Small intestine (tissue), 7 donors: ENCODE data around the gene CTAGE1. TPM values are rescaled to one million over a fixed set of nuclear protein-coding genes. Genes with fewer than 3 reads are reported as not detected.
A peak's percentile ranks its signal among the peaks of the same experiment; 100 is the strongest.

ENCODE experiments used
- DNase-seq, 2 donors: peaks; one replicate each; pipeline versions ENCODE4 v3.0.0 to v3.0.0-alpha.2; 2013
- FAIRE-seq: peaks from 2 replicates; lab custom pipeline; 2012; peaks lifted over from hg19 to GRCh38; lab: Jason Lieb, UNC
- H3K27ac ChIP-seq, 3 donors: one replicate each; pipeline ENCODE4 v1.5.1; 2013; ENCODE audit warnings: low read length in 2 of 3, mild to moderate bottlenecking in 2 of 3, control low read depth in 1 of 3, inconsistent platforms in 1 of 3, low read depth in 1 of 3, moderate library complexity in 1 of 3
- H3K27me3 ChIP-seq, 3 donors: one replicate each; pipeline ENCODE4 v1.6.1; 2013; ENCODE audit warnings: low read length in 3 of 3, inconsistent platforms in 1 of 3; ENCODE audit not compliant: control insufficient read depth in 3 of 3, insufficient read depth in 3 of 3
- H3K36me3 ChIP-seq, 3 donors: one replicate each; pipeline ENCODE4 v1.6.1; 2013; ENCODE audit warnings: low read length in 3 of 3, inconsistent platforms in 1 of 3, low read depth in 1 of 3, mild to moderate bottlenecking in 1 of 3, moderate library complexity in 1 of 3; ENCODE audit not compliant: control insufficient read depth in 3 of 3, insufficient read depth in 2 of 3
- H3K4me1 ChIP-seq, 3 donors: one replicate each; pipeline ENCODE4 v1.6.1; 2013; ENCODE audit warnings: low read length in 2 of 3, inconsistent platforms in 1 of 3, low read depth in 1 of 3, mild to moderate bottlenecking in 1 of 3, moderate library complexity in 1 of 3; ENCODE audit not compliant: control insufficient read depth in 3 of 3, insufficient read depth in 2 of 3
- H3K4me3 ChIP-seq, 3 donors: one replicate each; pipeline ENCODE4 v1.5.1; 2013; ENCODE audit warnings: low read length in 3 of 3, control low read depth in 1 of 3, inconsistent platforms in 1 of 3, low read depth in 1 of 3, mild to moderate bottlenecking in 1 of 3, moderate library complexity in 1 of 3
- H3K9me3 ChIP-seq, 2 donors: one replicate each; pipeline ENCODE4 v1.6.1; 2013; ENCODE audit warnings: low read depth in 1 of 2, low read length in 1 of 2; ENCODE audit not compliant: control insufficient read depth in 2 of 2, insufficient read depth in 1 of 2
- WGBS, 3 donors: extraction: QIAGEN DNeasy Blood & Tissue Kit; methylation state at CpG; one replicate each; pipeline ENCODE4 v1.1.7; 2013; 5-methylcytosine and 5-hydroxymethylcytosine counted together
- polyA plus RNA-seq, 4 donors: library from polyadenylated mRNA; stranded (reverse) in 3 of 4; unstranded in 1 of 4; fragments of 200-250 nt in 3 of 4; fragments of 120-200 nt in 1 of 4; gene quantifications; one replicate each; pipeline versions ENCODE4 v1.2.1 to v1.2.3, GENCODE V29; 2013
- donor health status: healthy with polysubstance abuse.
- donor health status: control.
- donor health status: control.
- donor health status: Bipolar disorder and iron deficiency.
- donor health status: healthy.

CTAGE1 gene
- polyA plus RNA-seq, 4 donors, result 0.10 TPM; not detected in 3

- H3K27me3 ChIP-seq, result no peaks in the 10 kb centered on the region
- no peaks in the 10 kb centered on the region for H3K9me3 ChIP-seq
- H3K36me3 ChIP-seq, result no peaks in the 10 kb centered on the region
- DNase-seq (no peak), FAIRE-seq (no peak)
- peak overlapping the region in 1 of 3 donors; percentile 85 for H3K27ac ChIP-seq
- H3K4me3 ChIP-seq, result no peak overlapping the region
- H3K4me1 ChIP-seq, result peaks cover 2 to 64% (median 12%) of the 10 kb centered on the region in 3 donors
- WGBS, 3 donors, result 88 to 91% (median 88%) methylated on average over 3 of the region's 3 CpGs
Measured at GRCh38 chr18:22429564-22429963, 11.8 kb upstream of the CTAGE1 start.

GRCh38 chr18:22428672-22429071 is 11.0 kb upstream of the CTAGE1 start:
- DNase-seq (peak; percentile 60 to 72), FAIRE-seq (no peak)
- WGBS, 3 donors, result 33 to 71% (median 55%) methylated on average over 4 of the region's 4 CpGs
- H3K4me1 ChIP-seq, result peaks cover 2 to 65% (median 10%) of the 10 kb centered on the region in 3 donors
- H3K4me3 ChIP-seq, result no peak overlapping the region
- H3K27me3 ChIP-seq, result no peaks in the 10 kb centered on the region
- H3K9me3 ChIP-seq, result no peaks in the 10 kb centered on the region
- peak overlapping the region; percentile 32 to 85 (median 61) for H3K27ac ChIP-seq
- no peaks in the 10 kb centered on the region for H3K36me3 ChIP-seq

DNA sequence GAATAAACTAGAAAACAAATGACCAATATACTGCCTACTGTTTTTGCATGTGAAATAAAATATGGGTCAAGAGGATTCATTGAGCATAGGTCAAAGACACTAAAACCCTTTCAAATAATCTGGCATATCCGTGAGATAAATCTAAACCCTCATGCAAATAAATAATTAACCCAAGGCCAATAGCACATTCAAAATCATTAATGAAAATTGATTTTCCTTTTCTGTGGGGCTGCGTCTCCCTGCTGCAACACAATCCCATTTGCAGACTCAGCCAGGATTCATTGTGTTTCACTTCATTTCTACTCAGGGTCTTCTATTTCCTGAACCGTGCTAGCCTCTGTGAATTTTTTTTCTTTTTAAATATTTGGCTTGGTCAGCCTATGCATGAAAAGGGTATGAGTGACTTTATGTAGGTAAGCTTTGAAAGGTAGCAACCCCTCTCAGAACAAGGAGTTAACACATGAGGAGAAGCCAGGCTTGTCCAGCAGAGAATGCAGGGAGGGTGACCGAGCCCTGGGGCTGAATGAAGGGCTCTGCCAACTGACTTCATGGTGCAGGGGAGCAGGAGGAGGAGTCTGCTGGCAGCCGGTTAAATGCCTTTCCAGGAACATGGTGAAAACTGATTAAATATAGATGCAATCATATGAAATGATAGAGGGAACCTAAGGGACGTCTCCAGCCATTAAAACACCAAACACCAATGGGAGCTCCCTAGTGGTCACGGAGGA is 10.3 kb upstream of the CTAGE1 start:
- peak overlapping the region; percentile 32 to 85 (median 61) for H3K27ac ChIP-seq
- no peaks in the 10 kb centered on the region for H3K27me3 ChIP-seq
- FAIRE-seq, result no peak

DNA sequence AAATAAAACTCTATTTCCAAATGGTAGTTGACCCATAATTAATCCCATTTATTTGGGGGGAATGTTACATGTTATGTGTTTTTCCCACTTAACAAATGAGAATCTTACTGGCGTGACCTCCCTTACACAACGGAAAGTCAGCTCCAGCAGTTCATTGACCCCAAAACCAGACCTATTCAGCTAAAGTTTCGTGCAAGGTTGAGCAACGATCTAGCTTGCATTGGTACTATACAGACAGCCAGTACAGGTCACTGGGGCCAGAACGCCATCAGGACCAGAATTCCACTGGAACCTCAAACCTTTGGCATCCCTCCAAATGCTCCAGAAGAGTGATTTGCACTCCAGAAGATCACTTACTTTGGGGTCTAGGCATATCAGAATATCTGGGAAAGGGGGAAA is 6.8 kb upstream of the CTAGE1 start:
- peaks cover 0 to 8% of the 10 kb centered on the region in 2 donors for H3K9me3 ChIP-seq
- H3K36me3 ChIP-seq, result no peaks in the 10 kb centered on the region
- WGBS, 3 donors, result 34 to 62% (median 39%) methylated on average over 5 of the region's 5 CpGs
- no peaks in the 10 kb centered on the region for H3K27me3 ChIP-seq
- H3K4me3 ChIP-seq, result no peak overlapping the region
- no peak for FAIRE-seq
- peak overlapping the region in 2 of 3 donors; percentile 45 to 85 for H3K27ac ChIP-seq
- peaks cover 4 to 56% (median 11%) of the 10 kb centered on the region in 3 donors for H3K4me1 ChIP-seq
- DNase-seq, result peak in 1 of 2 donors; percentile 44

More for the DNA sequence above, 10.3 kb upstream of the CTAGE1 start:
- H3K4me3 ChIP-seq, result no peak overlapping the region
- H3K36me3 ChIP-seq, result no peaks in the 10 kb centered on the region
- H3K4me1 ChIP-seq, result peaks cover 2 to 65% (median 10%) of the 10 kb centered on the region in 3 donors
- DNase-seq, result peak; percentile 54 to 79
- 23 to 60% (median 35%) methylated on average over 7 of the region's 7 CpGs for whole genome bisulfite sequencing, 3 donors
- no peaks in the 10 kb centered on the region for H3K9me3 ChIP-seq

- DNase-seq, result peak; percentile 78 to 84
- 34 to 64% (median 43%) methylated on average over 9 of the region's 9 CpGs for WGBS, 3 donors
- Histone ChIP-seq H3K9me3 (peaks cover 0 to 8% of the 10 kb centered on the region in 2 donors), H3K27me3 (no peaks in the 10 kb centered on the region), H3K4me3 (no peak overlapping the region), H3K27ac (peak overlapping the region; percentile 21 to 85 (median 71)), H3K4me1 (peaks cover 4 to 52% (median 8%) of the 10 kb centered on the region in 3 donors), H3K36me3 (no peaks in the 10 kb centered on the region)
- no peak for FAIRE-seq
Measured at GRCh38 chr18:22423878-22424564, 6.3 kb upstream of the CTAGE1 start.

GRCh38 chr18:22422909-22423548 is 5.3 kb upstream of the CTAGE1 start:
- H3K4me3 ChIP-seq, result no peak overlapping the region
- no peaks in the 10 kb centered on the region for H3K36me3 ChIP-seq
- 56 to 65% (median 61%) methylated on average over 9 of the region's 9 CpGs for WGBS, 3 donors
- H3K9me3 ChIP-seq, result peaks cover 0 to 9% of the 10 kb centered on the region in 2 donors
- no peaks in the 10 kb centered on the region for H3K27me3 ChIP-seq
- peak in 1 of 2 donors; percentile 29 for DNase-seq
- peaks cover 4 to 42% (median 8%) of the 10 kb centered on the region in 3 donors for H3K4me1 ChIP-seq
- FAIRE-seq, result no peak
- H3K27ac ChIP-seq, result peak overlapping the region in 1 of 3 donors; percentile 85

DNA sequence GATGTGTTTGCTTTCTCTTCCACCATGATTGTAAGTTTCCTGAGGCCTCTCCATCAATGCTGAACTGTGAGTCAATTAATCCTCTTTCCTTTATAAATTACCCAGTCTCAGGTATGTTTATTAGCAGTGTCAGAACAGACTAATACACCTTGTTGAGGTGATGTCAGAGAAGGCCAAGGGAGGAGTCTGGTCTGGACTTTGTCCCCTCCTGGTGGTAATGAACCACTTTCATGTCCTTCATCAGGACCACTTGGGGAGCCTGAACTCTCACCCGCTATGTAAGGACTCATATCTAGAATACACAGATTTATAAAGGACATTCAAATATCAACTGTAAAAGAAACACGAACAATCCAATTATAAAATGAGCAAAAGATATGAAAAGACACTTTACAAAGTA is 2.9 kb upstream of the CTAGE1 start:
- H3K27me3 ChIP-seq, result no peaks in the 10 kb centered on the region
- no peaks in the 10 kb centered on the region for H3K36me3 ChIP-seq
- no peak overlapping the region for H3K27ac ChIP-seq
- peaks cover 2 to 34% (median 7%) of the 10 kb centered on the region in 3 donors for H3K4me1 ChIP-seq
- H3K4me3 ChIP-seq, result no peak overlapping the region
- DNase-seq, result peak; percentile 49 to 68
- H3K9me3 ChIP-seq, result peaks cover 0 to 12% of the 10 kb centered on the region in 2 donors
- 57 to 90% (median 66%) methylated on average over 2 of the region's 2 CpGs for WGBS, 3 donors
- no peak for FAIRE-seq
